HuH-7.5 (cell line): Measurements from ENCODE around the gene EHMT1.

Experiments used
- DNase-seq: peaks from one replicate; pipeline ENCODE4 v3.0.0; 2011; ENCODE audit warnings: low spot score

EHMT1 gene

DNA sequence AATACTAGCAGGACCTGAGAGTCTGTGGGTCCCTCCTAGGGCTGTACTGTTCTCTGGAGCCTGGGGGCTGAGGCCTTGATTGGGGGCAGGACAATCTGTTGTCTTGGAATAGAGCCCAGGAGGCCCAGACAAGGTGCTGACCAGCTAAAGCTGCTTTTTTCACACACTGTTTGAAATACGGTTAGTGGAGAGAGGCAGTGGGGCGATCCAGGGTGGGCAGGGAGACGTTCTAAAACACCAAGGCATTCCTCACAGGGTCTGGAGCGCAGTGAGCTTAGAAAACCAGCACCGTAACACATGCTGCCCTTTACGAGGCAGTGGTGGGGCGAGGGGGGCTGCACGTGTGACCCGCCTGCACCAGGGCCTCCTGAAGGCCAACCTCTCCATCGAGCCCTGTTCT, 55.1 kb downstream of the EHMT1 start:
- DNase-seq: no peak

DNA sequence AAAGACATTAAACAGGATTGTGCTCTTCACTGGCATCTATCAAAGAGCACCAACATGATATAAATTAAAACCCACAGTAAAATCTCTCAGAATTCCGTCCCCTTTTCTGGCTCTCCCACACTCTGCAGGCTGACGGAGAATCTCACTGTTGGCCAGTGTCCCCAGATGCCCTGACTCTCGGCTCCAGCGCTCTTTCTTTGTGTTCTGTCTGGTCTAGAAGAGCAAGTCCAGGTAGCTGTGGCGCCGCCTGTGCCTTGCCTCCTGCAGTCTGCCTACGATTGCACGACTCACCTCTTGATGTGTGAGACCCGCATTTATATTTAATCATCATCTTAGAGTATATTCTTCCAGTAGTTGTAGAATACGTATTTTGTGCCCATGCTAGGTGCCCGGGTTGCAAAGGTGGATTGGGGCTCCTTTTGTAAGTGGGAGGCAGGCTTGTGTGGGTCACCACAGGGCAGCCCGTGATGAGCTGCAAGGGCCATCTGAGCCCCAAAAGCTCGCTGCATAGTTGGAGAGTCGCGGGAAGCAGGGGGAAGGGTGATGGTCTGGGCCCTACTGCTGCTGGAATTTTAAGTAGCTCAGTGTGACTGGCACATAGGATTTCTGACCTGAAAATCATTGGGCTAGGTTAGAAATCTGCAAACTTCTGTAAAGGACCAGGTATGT, 55.6 kb downstream of the EHMT1 start:
- no peak for DNase-seq

DNA sequence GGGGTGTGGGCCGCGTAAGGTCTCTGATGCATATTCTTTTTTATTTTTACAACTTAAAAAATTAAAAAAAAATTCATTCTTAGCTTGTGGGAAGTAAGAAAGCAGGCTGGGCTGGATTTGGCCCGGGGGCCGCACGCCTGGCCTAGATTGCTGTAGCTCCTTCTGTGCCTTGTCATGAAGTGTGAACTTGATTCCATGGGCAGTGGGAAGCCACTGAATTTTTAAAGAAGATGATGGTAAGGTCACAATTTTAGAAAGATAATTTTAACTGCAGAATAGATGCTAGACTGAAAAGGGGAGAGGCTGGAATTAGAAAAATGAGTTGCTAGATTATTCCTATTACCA, 56.1 kb downstream of the EHMT1 start:
- no peak for DNase-seq

DNA sequence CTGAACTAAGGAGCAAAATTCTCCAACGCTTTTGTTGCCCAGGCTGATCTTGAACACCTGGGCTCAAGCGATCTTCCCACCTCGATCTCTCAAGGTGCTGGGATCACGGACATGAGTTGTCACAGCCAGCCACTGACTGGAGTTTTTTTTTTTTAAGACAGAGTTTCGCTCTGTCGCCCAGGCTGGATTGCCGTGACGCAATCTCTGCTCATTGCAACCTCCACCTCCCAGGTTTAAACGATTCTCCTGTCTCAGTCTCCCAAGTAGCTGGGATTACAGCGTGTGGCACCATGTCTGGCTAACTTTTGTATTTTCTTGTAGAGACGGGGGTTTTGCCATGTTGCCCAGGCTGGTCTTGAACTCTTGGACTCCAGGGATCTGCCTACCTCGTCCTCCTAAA, 58.2 kb downstream of the EHMT1 start:
- DNase-seq: no peak

DNA sequence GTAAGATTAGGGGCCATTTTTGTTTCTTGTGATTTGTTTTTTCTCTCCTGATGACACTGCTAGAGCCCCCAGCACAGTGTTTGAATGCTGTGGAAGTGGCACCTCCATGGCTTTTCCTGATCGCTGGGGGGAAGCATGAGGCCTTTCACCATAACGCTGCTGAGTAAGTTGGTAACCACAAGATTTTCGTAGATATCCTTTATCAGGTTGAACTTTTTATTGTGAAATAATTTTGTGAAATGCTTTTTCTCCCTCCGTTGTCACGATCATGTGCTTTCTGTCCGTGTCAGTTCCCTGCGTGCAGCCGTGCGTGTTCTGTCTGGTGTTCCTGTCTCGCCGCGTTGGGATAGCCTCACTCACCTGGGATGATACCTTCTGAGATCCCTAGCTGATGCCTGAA, 59.4 kb downstream of the EHMT1 start:
- DNase-seq: no peak

DNA sequence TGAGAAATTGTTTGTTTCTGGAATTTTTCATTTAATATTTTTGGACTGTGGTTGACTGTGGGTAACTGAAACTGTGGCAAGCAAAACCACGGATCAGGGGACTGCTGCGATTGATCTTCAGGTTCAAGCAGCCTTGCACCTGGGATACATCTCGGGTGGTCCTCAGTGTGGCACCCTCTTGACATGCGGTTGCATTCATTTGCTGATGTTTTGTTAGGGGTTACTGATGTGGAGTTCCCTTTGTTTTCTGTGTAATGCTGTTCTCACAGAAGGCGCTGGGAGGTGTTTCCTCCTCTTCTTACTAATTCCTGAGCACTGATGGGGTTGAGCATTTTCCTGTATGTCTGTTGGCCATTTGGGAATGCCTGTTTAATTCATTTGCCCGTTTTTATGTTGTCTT, 60.4 kb downstream of the EHMT1 start:
- no peak for DNase-seq

DNA sequence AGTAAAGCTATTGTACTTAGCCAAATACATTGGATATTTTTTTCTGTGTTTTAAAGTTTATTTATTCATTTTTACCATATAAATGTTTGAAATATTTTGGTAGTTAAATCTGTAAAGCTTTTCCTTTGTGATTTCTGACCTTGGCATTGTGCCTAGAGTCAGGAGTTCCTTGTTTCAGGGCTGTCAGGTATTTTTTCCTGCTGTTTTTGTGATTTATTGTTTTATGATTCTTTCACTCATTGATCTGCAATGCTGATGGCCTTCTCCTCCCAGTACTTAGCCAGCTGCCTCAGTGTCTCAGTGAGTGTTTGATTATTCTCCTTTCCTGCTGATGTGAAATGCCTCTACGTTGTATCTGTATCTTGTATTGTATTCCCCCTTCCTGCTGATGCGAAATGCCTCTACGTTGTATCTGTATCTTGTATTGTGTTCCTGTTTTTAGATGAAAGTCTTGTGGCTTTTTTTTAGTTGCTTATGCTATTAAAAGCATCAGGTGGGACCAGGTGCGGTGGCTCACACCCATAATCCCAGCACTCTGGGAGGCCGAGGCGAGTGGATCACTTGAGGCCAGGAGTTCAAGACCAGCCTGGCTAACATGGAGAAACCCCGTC, 61.0 kb downstream of the EHMT1 start:
- DNase-seq: no peak

DNA sequence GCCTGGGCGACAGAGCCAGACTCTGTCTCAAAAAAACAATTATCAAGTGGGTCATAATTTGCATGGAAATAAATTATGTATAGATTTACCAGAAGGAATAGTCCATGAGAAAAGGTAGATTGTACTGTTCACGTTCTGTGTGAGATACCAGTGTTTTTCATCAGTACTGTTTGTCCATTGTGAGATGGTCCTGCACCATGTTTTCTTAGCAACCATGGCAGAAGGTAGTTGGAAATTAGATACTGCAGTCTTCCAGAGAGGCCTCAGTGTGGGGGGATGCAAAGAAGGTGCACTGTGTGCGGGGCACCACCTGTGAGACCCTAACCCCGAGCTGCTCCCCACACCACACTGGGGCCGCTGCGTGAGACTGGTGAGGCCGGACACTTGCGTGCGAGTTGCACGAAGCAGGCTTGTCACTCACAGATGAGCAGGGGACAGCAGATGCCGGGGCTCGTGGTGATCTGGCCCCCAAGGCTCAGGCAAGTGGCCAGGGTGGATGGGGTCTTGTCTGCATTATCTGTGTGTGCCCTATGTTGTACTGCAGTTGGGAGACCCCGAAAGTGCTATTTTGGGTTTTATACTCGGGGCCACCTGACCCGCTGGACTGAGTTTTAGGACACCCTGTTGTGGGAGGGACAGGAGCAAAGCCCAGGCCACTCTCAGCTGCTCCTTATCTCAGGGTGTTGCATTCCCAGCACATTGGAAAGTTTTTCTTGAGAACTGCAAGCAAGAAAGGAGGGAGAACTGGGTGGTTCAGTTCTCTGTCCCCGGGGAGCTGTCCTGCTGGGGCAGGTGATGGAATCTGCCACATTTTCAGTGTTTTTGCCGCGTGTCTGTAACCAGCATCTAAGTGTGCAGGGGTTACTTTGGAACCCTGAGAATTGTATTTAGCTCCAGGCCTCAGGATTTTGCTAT, 61.9 kb downstream of the EHMT1 start:
- DNase-seq: no peak

DNA sequence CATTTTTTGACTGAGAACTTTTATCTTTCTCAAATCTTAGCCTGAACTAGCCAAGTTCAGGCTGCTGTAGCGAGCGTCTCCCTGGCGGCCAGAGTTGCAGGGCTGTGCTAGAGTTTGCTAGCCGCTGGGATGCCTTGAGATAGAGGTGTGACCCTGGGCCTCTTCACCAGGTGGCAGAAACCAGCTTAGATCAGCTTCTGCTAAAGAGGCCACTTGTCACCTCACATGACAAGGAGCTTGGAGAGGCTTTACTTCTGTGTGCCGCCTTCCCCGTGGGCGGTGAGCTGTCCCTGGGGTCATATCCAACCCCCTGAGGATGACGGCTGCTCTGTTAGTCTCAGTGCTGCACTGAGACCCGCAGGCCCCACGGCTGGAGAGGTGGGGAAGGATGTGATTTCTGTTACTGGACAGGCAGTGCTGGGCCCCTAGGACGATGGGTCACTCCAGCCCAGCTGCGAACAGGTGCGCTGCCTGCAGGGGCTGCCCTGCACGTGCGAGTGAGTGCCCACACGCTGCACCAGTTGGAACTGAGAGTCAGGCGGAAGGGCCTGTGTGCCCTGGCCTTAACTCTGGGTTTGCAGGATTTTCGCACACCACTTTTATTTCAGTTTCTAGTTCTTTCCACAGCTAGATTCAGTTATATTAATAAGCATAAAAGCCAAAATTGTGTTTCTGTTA, 63.8 kb downstream of the EHMT1 start:
- no peak for DNase-seq

DNA sequence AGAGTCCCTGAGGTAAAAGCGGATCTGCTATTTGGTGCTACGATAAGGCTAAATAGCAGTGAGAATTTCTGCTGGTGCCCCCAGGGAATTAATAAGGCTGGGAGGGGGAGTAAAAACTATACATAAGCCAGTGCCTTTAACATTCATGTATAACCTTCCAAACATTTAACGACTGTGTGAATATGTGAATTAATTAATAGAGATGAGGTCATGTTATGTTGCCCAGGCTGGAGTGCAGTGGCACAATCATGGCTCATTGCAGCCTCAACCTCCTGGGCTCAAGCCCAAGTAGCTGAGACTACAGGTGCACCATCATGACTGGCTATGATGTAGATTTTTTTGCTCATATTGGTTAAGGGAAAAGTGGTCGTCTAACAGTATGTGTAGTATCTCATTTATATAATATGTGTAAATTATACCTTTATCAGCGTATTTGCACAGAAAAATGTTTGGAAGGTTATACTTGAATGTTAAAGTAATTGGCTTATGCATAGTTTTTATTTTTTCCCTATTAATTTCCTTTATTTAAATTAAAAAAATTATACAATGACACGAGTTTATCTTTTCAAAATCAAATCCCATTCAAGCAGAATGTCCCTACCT, 64.6 kb downstream of the EHMT1 start:
- DNase-seq: no peak

DNA sequence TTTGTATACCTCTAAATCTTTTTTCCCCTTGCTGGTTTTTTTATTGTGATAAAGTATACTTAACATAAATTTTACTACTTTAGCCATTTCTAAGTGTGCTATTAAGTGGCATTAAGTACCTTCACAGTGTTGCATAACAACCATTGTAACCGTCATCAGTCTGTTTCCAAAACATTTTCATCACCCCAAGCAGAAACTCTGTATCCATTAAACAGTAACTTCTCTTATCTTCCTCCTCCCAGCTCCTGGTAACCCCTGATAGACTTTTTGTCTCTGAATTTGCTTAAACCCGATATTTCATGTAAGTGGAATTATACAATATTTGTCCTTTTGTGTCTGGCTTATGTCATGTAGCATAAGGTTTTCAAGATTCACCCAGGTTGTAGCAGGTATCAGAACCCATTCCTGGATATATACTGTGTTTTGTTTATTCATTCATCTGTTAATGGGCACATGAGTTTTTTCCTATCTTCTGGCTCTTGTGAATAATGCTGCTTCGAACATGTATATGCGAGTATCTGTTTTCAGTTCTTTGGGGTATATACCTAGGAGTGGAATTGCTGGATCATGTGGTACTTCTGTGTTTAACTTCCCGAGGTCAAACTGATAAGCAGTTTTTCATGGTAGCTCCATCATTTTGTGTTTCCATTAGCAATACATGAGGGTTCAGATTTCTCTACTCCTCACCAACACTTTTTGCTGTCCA, 66.4 kb downstream of the EHMT1 start:
- DNase-seq: no peak

DNA sequence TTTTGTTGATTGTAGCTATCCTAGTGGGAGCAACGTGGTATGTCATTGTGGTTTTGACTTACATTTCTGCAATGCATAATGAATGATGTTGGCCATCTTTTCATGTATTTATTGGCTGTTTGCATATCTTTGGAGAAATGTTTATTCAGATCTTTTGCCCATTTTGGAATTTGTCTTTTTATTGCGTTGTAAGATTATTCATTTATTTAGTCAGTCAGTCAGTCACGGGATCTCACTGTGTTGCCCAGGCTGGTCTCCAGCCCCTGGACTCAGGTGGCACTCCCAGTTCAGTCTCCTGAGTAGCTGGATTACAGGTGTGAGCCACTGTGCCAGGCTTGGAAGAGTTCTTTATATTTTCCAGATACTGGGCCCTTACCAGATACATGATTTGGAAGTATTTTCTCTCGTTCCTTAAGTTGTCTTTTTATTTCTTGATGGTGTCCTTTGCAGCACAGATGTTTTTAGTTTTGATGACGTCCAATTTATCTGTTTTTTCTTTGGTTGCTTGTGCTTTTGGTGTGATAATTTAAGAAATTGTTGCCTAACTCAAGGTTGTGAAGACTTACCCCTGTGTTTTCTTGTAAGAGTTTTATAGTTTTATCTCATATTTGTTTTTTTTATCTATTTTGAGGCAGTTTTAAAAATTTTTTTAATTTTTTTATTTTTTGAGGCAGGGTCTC, 67.1 kb downstream of the EHMT1 start:
- no peak for DNase-seq

DNA sequence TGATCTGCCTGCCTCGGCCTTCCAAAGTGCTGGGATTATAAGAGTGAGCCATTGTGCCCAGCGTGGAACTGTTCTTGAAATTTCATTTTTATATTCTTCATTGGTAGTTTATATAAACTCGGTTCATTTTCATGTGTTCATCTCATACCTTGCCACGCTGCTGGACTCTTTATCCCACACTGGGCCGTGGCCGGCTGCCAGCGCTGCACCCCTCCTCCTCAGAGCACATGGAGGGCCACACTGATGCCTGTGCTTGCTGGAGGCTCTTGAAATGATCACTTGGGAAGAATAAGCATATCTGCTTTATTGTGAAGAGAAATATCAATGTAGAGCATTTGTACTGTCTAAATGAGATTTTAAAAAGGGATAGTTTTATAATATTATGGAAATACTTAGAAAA, 69.5 kb downstream of the EHMT1 start:
- no peak for DNase-seq

DNA sequence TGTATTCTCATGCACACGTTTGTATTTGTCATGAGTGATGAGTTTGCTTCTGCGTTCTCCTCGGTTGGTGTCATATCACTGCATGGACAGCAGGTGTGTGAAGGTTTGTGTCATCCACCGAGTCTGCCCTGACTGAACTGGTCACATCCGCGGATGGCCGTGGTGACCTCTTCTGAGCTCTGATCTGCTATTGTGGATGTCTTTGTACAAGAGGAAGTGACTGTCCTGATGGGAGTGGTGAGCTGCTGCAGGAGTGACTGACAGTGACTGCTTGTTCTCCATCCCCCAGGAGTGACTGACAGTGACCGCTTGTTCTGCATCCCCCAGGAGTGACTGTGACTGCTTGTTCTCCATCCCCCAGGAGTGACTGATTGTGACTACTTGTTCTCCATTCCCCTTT, 69.9 kb downstream of the EHMT1 start:
- no peak for DNase-seq

DNA sequence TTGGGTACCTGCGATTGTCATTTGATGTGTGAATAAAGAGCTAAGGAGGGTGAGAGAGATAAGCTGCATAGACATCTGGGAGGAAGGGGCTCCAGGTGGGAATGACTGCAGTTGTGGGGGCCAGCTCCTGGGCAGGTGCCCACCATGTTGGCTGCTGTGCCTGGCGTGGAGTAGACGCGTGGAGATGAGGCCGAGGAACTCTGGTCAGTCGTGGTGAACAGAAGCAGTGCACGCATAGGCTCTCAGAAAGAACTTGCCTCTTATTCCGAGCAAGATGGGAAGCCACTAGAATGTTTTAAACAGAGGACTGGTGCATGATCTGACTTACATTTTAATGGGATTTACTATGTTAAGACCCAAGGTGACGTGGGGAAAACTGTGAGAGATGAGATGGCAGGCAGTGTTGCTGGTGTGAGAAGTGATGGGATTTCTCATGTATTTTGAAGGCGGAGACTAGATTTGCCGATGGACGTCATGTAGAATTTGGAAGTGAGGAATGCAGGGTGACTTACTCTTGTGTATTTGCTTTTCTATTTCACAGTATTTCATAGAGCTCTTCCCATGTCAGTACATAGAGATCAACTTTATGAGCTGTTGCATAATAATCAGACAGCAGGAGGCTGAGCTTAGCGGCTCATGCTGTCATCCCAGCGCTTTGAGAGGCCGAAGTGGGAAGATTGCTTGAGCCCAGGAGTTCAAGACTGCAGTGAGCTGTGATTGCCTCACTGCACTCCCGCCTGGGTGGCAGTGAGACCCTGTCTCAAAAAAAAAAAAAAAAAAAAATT, 71.1 kb downstream of the EHMT1 start:
- DNase-seq: peak; percentile 77

DNA sequence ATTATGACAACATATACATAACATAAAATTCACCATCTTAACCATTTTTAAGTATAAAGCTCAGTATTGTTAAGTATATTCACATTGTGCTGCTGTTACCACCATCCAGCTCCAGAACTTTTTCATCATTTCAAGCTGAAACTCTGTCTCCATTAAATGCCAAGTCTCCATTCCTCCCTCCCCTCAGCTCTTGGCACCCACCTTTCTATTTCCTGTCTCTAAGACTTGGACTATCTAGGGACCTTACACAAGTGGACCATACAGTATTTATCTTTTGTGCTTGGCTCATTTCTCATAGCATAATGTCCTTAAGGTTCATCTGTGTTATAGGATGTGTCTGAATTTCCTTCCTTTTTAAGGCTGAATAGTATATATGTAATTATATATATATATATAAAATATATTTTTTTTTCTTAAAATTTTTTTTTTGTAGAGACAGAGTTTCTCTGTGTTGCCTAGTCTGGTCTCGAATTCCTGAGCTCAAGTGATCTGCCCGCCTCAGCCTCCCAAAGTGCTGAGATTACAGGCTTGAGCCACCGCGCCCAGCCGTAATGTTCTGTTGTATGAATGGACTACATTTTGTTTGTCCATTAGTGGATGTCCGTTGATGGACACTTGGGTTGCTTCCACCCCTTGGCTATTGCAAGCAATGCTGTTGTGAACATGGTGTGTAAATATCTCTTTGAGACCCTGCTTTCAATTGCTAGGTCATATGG, 72.3 kb downstream of the EHMT1 start:
- DNase-seq: no peak

DNA sequence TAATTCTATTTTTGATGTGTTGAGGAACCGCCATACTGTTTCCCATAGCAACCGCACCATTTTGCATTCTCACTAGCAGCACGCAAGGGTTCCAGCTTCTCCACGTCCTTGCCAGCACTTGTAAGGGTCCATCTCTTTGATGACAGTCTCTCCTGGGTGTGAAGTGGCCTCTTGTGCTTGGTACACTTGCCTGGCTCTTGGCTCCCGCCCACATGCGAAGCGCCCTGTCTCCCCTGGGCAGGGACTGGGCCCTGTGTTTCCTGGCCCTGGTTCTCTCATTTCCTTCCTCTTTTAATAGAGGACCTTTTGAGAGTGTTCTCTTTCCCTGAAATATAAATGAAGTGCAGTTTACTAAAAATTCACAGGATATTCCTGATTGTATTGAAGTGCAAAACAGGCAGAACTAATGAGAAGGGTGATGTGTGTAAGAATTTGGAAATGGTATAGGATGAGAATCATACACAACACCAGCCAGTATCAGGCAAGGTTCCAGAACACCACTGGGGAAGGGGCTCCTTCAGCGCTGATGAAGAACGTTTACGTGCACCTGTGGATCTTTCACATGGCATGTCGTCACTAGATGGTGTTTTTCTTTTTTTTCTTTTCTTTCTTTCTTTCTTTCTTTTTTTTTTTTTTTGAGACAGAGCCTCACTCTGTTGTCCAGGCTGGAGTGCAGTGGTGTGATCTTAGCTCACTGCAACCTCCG, 73.0 kb downstream of the EHMT1 start:
- no peak for DNase-seq

DNA sequence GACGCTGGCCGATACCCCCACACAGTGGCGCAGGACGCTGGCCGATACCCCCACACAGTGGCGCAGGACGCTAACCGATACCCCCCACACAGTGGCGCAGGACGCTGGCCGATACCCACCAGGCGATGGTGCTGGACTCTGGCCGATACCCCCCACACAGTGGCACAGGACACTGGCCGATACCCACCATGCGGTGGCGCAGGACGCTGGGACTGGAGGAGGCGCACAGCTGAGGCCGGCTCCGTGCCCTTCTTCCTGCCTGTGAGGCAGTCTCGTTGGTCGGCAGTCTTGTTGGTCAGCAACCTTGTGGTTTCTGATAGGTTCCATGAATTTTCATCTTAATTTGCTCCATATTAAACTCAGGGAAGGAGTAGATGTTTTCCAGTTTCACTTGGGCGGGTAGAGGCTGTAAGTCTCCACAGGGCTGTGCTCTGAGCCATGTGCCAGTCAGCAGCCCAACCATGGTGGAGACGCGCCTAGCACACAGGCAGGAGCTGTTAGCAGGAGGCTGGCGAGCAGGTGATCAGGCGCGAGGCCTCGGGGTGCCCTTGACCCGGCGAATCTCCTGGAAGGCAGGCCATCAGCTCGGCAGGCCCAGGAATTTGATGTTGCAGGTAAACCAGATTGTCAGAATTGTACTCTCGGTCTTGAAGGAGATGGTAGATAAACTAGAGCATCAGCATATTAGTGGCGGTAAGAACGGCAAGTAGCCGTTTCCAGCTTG, 75.6 kb downstream of the EHMT1 start:
- no peak for DNase-seq
